ENCODE data around the gene ZSCAN20. TPM values are rescaled to one million over a fixed set of nuclear protein-coding genes. Genes with fewer than 3 reads are reported as not detected.
A peak's percentile ranks its signal among the peaks of the same experiment; 100 is the strongest.
"Not testable (repeated sequence)": the region's sequence is repeated elsewhere in the genome, so short reads cannot be mapped to it uniquely, and the experiment has no call there.

Gene ZSCAN20
- total RNA-seq, 2 donors from 2014 or later: 4.8 to 5.3 TPM

- Mint-ChIP-seq H3K36me3 (no peaks in the 10 kb centered on the region), H3K9me3 (no peaks in the 10 kb centered on the region), H3K27ac (no peak overlapping the region)
- ATAC-seq (no peak), DNase-seq (ENCODE audit: low spot score in 2 of 2) (no peak)
Measured at GRCh38 chr1:33508151-33508550, 35.7 kb downstream of the ZSCAN20 start.

GRCh38 chr1:33509276-33509675 is 36.8 kb downstream of the ZSCAN20 start:
- not testable (repeated sequence) for H3K36me3 Mint-ChIP-seq; H3K9me3 Mint-ChIP-seq; ATAC-seq; DNase-seq (ENCODE audit: low spot score in 2 of 2); H3K27ac Mint-ChIP-seq

GRCh38 chr1:33512226-33513011 is 40.0 kb downstream of the ZSCAN20 start:
- DNase-seq (ENCODE audit: low spot score in 2 of 2) (no peak), ATAC-seq (peak; percentile 37 to 87)
- H3K9me3 Mint-ChIP-seq: no peaks in the 10 kb centered on the region
- no peak overlapping the region for H3K27ac Mint-ChIP-seq
- no peaks in the 10 kb centered on the region for H3K36me3 Mint-ChIP-seq

GRCh38 chr1:33515112-33515511 is 42.7 kb downstream of the ZSCAN20 start:
- H3K9me3 Mint-ChIP-seq: no peaks in the 10 kb centered on the region
- no peak overlapping the region for H3K27ac Mint-ChIP-seq
- no peak for DNase-seq (ENCODE audit: low spot score in 2 of 2)

GRCh38 chr1:33515607-33516006 is 43.2 kb downstream of the ZSCAN20 start:
- Mint-ChIP-seq H3K36me3 (no peaks in the 10 kb centered on the region), H3K27ac (no peak overlapping the region), H3K9me3 (no peaks in the 10 kb centered on the region)
- no peak for ATAC-seq
- no peak for DNase-seq (ENCODE audit: low spot score in 2 of 2)

More at GRCh38 chr1:33515112-33515511, 42.7 kb downstream of the ZSCAN20 start:
- no peaks in the 10 kb centered on the region for H3K36me3 Mint-ChIP-seq
- no peak for ATAC-seq

GRCh38 chr1:33516428-33516827 is 44.0 kb downstream of the ZSCAN20 start:
- Mint-ChIP-seq H3K27ac (no peak overlapping the region), H3K36me3 (no peaks in the 10 kb centered on the region), H3K9me3 (no peaks in the 10 kb centered on the region)

GRCh38 chr1:33516891-33517567 is 44.6 kb downstream of the ZSCAN20 start:
- Mint-ChIP-seq H3K9me3 (no peaks in the 10 kb centered on the region), H3K27ac (no peak overlapping the region), H3K36me3 (no peaks in the 10 kb centered on the region)
- DNase-seq (ENCODE audit: low spot score in 2 of 2) (no peak), ATAC-seq (no peak)

More at GRCh38 chr1:33516428-33516827, 44.0 kb downstream of the ZSCAN20 start:
- DNase-seq (ENCODE audit: low spot score in 2 of 2): no peak
- ATAC-seq: no peak

GRCh38 chr1:33517596-33518250 is 45.3 kb downstream of the ZSCAN20 start:
- ATAC-seq (no peak), DNase-seq (ENCODE audit: low spot score in 2 of 2) (no peak)
- no peaks in the 10 kb centered on the region for H3K36me3 Mint-ChIP-seq
- H3K27ac Mint-ChIP-seq: no peak overlapping the region
- H3K9me3 Mint-ChIP-seq: no peaks in the 10 kb centered on the region

- no peak for DNase-seq (ENCODE audit: low spot score in 2 of 2)
- no peaks in the 10 kb centered on the region for H3K9me3 Mint-ChIP-seq
- no peak for ATAC-seq
- no peaks in the 10 kb centered on the region for H3K36me3 Mint-ChIP-seq
- no peak overlapping the region for H3K27ac Mint-ChIP-seq
Measured at GRCh38 chr1:33519240-33519884, 46.9 kb downstream of the ZSCAN20 start.

- Mint-ChIP-seq H3K9me3 (no peaks in the 10 kb centered on the region), H3K27ac (no peak overlapping the region), H3K36me3 (no peaks in the 10 kb centered on the region)
- no peak for DNase-seq (ENCODE audit: low spot score in 2 of 2)
- ATAC-seq: no peak
Measured at GRCh38 chr1:33524586-33524985, 52.1 kb downstream of the ZSCAN20 start.

- Mint-ChIP-seq H3K27ac (no peak overlapping the region), H3K36me3 (no peaks in the 10 kb centered on the region), H3K9me3 (no peaks in the 10 kb centered on the region)
- ATAC-seq (no peak), DNase-seq (ENCODE audit: low spot score in 2 of 2) (no peak)
Measured at GRCh38 chr1:33527934-33528333, 55.5 kb downstream of the ZSCAN20 start.

- no peak for DNase-seq (ENCODE audit: low spot score in 2 of 2)
- ATAC-seq: no peak
- H3K36me3 Mint-ChIP-seq: no peaks in the 10 kb centered on the region
- H3K27ac Mint-ChIP-seq: no peak overlapping the region
- H3K9me3 Mint-ChIP-seq: no peaks in the 10 kb centered on the region
Measured at GRCh38 chr1:33529957-33530356, 57.5 kb downstream of the ZSCAN20 start.

- no peak overlapping the region for H3K27ac Mint-ChIP-seq
- no peaks in the 10 kb centered on the region for H3K9me3 Mint-ChIP-seq
- ATAC-seq: no peak
- DNase-seq (ENCODE audit: low spot score in 2 of 2): no peak
- no peaks in the 10 kb centered on the region for H3K36me3 Mint-ChIP-seq
Measured at GRCh38 chr1:33532250-33532649, 59.8 kb downstream of the ZSCAN20 start.

GRCh38 chr1:33532936-33533335 is 60.5 kb downstream of the ZSCAN20 start:
- H3K27ac Mint-ChIP-seq: no peak overlapping the region
- no peak for DNase-seq (ENCODE audit: low spot score in 2 of 2)
- no peaks in the 10 kb centered on the region for H3K9me3 Mint-ChIP-seq
- H3K36me3 Mint-ChIP-seq: no peaks in the 10 kb centered on the region
- no peak for ATAC-seq

- no peak for ATAC-seq
- H3K9me3 Mint-ChIP-seq: no peaks in the 10 kb centered on the region
- no peaks in the 10 kb centered on the region for H3K36me3 Mint-ChIP-seq
- H3K27ac Mint-ChIP-seq: no peak overlapping the region
- DNase-seq (ENCODE audit: low spot score in 2 of 2): no peak
Measured at GRCh38 chr1:33535334-33535733, 62.9 kb downstream of the ZSCAN20 start.

GRCh38 chr1:33537885-33538284 is 65.4 kb downstream of the ZSCAN20 start:
- Mint-ChIP-seq H3K36me3 (no peaks in the 10 kb centered on the region), H3K9me3 (no peaks in the 10 kb centered on the region), H3K27ac (no peak overlapping the region)
- no peak for ATAC-seq
- DNase-seq (ENCODE audit: low spot score in 2 of 2): no peak

GRCh38 chr1:33541966-33542365 is 69.5 kb downstream of the ZSCAN20 start:
- Mint-ChIP-seq H3K36me3 (no peaks in the 10 kb centered on the region), H3K9me3 (no peaks in the 10 kb centered on the region), H3K27ac (no peak overlapping the region)
- DNase-seq (ENCODE audit: low spot score in 2 of 2) (no peak), ATAC-seq (no peak)
